ENCODE measurements around the gene TANC1.

The TANC1 gene

DNA sequence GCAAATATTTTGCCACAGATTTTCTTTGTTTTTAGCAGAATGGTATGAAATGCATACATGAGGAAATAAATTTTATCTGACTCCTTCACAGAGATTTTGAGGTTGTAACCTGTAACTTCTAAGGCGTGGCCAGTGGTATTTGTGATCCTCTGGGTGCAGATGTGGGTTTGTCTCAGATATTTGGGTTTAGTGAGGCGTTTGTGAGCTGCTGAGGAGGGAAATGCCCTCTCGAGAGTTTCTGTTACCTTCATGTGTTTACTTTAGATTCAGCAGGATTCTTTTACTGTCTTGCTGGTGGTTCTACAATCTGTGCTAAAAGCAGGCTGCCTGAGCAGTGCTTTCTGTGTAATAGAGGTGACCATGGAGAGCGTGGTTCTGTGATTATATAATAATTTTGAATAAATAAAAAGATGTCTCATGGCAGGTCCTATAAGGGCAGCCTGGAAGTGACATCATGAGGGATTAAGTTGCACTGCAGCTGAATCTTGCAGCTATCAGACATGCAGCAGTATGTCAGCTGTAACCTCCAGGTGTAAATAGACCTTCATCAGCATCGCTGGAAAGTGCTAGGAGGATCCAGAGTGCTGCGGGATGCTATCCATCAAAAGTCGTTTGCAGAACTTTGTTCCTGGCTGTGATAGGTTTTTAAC lies 34.1 kb downstream of the TANC1 start:
- Mint-ChIP-seq H3K4me3 (peak overlapping the region; percentile 14), H3K27me3 (ENCODE audit: low read depth, poor library complexity) (no peaks in the 10 kb centered on the region), H3K27ac (no peak overlapping the region), H3K4me1 (no peaks in the 10 kb centered on the region), H3K36me3 (ENCODE audit: low read depth) (peaks cover 53% of the 10 kb centered on the region), H3K9me3 (peaks cover 39% of the 10 kb centered on the region)
- DNase-seq, result no peak
- TF ChIP-seq, protein P1, sequence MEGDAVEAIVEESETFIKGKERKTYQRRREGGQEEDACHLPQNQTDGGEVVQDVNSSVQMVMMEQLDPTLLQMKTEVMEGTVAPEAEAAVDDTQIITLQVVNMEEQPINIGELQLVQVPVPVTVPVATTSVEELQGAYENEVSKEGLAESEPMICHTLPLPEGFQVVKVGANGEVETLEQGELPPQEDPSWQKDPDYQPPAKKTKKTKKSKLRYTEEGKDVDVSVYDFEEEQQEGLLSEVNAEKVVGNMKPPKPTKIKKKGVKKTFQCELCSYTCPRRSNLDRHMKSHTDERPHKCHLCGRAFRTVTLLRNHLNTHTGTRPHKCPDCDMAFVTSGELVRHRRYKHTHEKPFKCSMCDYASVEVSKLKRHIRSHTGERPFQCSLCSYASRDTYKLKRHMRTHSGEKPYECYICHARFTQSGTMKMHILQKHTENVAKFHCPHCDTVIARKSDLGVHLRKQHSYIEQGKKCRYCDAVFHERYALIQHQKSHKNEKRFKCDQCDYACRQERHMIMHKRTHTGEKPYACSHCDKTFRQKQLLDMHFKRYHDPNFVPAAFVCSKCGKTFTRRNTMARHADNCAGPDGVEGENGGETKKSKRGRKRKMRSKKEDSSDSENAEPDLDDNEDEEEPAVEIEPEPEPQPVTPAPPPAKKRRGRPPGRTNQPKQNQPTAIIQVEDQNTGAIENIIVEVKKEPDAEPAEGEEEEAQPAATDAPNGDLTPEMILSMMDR (IDR thresholded peaks at IDR 0.05), result no peak

DNA sequence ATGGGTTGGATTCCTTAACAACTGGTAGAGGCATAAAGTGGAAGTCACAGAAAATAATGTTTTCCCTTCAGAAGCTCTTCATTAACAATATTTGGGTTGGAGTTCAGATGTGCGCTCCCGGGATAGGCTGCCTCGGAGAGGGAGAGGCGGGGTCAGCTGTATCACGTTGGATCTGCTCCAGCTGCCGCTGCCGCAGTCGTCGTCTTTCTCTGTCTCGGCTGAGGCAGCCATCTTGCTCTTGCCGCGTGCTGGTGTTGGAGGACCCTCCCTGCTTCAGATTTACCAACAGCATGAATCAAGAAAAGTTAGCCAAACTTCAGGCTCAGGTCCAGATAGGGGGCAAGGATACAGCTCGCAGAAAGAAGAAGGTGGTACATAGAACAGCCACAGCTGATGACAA lies 35.1 kb downstream of the TANC1 start:
- no peaks in the 10 kb centered on the region for H3K27me3 Mint-ChIP-seq (ENCODE audit: low read depth, poor library complexity)
- TF ChIP-seq, protein P1 (IDR thresholded peaks at IDR 0.05), result no peak
- H3K4me3 Mint-ChIP-seq, result no peak overlapping the region
- no peaks in the 10 kb centered on the region for H3K4me1 Mint-ChIP-seq
- DNase-seq, result no peak
- H3K9me3 Mint-ChIP-seq, result peaks cover 44% of the 10 kb centered on the region
- H3K27ac Mint-ChIP-seq, result no peak overlapping the region
- peaks cover 62% of the 10 kb centered on the region for H3K36me3 Mint-ChIP-seq (ENCODE audit: low read depth)

DNA sequence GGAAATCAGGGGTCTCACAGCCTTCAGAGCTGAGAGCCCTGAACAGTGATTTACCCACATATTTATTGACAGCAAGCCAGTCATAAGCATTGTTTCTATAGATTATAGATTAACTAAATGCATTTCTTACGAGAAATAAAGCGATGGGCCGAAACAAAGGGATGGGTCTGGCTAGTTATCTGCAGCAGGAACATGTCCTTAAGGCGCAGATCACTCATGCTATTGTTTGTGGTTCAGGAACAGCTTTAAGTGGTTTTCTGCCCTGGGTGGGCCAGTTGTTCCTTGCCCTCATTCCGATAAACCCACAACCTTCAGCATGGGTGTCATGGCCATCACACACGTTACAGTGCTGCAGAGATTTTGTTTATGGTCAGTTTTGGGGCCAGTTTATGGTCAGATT lies 36.4 kb downstream of the TANC1 start:
- Mint-ChIP-seq H3K9me3 (peaks cover 54% of the 10 kb centered on the region), H3K27me3 (ENCODE audit: low read depth, poor library complexity) (no peaks in the 10 kb centered on the region), H3K4me1 (peaks cover 8% of the 10 kb centered on the region), H3K36me3 (ENCODE audit: low read depth) (peaks cover 75% of the 10 kb centered on the region), H3K27ac (no peak overlapping the region), H3K4me3 (no peak overlapping the region)
- TF ChIP-seq, protein P1 (IDR thresholded peaks at IDR 0.05), result no peak
- no peak for DNase-seq

DNA sequence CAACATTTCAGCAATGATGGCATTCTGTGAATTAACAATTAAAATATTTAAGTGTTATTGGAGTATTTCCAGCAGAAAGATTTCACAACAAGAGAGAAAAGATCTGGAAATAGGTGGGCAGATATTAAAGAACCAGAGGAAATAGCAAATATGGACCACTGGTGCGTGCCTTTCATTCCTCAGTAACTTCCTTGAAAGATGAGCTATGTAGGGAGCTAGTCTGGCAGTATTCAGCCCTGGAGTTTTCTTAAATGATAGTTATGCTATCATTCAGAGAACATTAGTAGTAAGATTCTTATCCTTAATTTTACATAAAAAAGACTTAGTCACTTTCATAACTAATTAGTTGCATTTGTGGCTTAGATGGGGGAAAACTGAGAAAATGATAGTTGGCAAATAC lies 41.5 kb downstream of the TANC1 start:
- peaks cover 61% of the 10 kb centered on the region for H3K9me3 Mint-ChIP-seq
- DNase-seq, result no peak
- peak overlapping the region; percentile 57 for H3K27ac Mint-ChIP-seq
- peaks cover 98% of the 10 kb centered on the region for H3K36me3 Mint-ChIP-seq (ENCODE audit: low read depth)
- no peaks in the 10 kb centered on the region for H3K27me3 Mint-ChIP-seq (ENCODE audit: low read depth, poor library complexity)
- peak overlapping the region; percentile 52 for H3K4me3 Mint-ChIP-seq
- TF ChIP-seq, protein P1 (IDR thresholded peaks at IDR 0.05), result no peak
- H3K4me1 Mint-ChIP-seq, result peaks cover 24% of the 10 kb centered on the region

GRCh38 chr2:159010340-159010739 lies 41.9 kb downstream of the TANC1 start:
- peak overlapping the region; percentile 57 for H3K27ac Mint-ChIP-seq
- H3K4me1 Mint-ChIP-seq, result peaks cover 24% of the 10 kb centered on the region
- peaks cover 62% of the 10 kb centered on the region for H3K9me3 Mint-ChIP-seq
- DNase-seq, result no peak
- H3K27me3 Mint-ChIP-seq (ENCODE audit: low read depth, poor library complexity), result no peaks in the 10 kb centered on the region
- TF ChIP-seq, protein P1 (IDR thresholded peaks at IDR 0.05), result no peak
- peaks cover 98% of the 10 kb centered on the region for H3K36me3 Mint-ChIP-seq (ENCODE audit: low read depth)
- peak overlapping the region; percentile 52 for H3K4me3 Mint-ChIP-seq

DNA sequence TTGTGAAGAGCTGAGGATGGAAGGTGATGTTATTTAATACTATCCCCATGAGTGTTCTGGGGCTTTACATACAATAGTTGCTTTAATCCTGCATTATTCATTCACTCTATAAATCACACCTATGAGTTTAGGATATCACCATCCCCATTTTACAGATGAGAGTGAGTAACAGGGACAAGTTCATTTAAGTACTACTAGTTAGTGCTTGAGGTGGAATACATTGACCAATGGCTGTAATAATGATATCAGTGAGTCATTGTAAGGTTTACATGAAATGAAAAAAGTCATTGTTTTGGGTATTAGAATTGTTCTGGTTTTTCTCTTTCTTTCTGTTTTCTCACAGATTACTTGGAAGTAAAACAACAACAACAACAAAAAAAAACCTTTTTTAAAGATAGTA lies 42.5 kb downstream of the TANC1 start:
- Mint-ChIP-seq H3K27me3 (ENCODE audit: low read depth, poor library complexity) (peaks cover 2% of the 10 kb centered on the region), H3K36me3 (ENCODE audit: low read depth) (peaks cover 98% of the 10 kb centered on the region), H3K4me3 (no peak overlapping the region), H3K4me1 (peaks cover 24% of the 10 kb centered on the region), H3K9me3 (peaks cover 66% of the 10 kb centered on the region), H3K27ac (peak overlapping the region; percentile 4)
- DNase-seq, result no peak
- TF ChIP-seq, protein P1 (IDR thresholded peaks at IDR 0.05), result no peak
